Dendritic cell treated with granulocyte-macrophage colony-stimulating factor and Interleukin-4, amounts not matched to agents 40 ng/mL and 50 ng/mL, for 4 days (primary cell): ENCODE data around the gene POLR2E.
A peak's percentile ranks its signal among the peaks of the same experiment; 100 is the strongest.

Experiments
- H3K27ac Mint-ChIP-seq: one replicate; pipeline ENCODE4 v1.8.0; 2022; ENCODE audit warnings: mild to moderate bottlenecking, mixed read lengths
- H3K27me3 Mint-ChIP-seq: one replicate; pipeline ENCODE4 v1.8.0; 2022; ENCODE audit warnings: mild to moderate bottlenecking, mixed read lengths
- H3K36me3 Mint-ChIP-seq: one replicate; pipeline ENCODE4 v1.8.0; 2022; ENCODE audit warnings: low read depth, mixed read lengths
- H3K4me1 Mint-ChIP-seq: one replicate; pipeline ENCODE4 v1.8.0; 2022; ENCODE audit warnings: low read depth, mixed read lengths
- H3K4me3 Mint-ChIP-seq: one replicate; pipeline ENCODE4 v1.8.0; 2022; ENCODE audit warnings: mild to moderate bottlenecking, moderate library complexity, mixed read lengths
- H3K9me3 Mint-ChIP-seq: one replicate; pipeline ENCODE4 v1.8.0; 2022; ENCODE audit warnings: mixed read lengths
- intact Hi-C: fragments of 100-400 bp; cut with micrococcal nuclease; formaldehyde crosslinking; loops from one replicate; pipeline ENCODE4 v1.15.0; 2022

POLR2E gene

DNA sequence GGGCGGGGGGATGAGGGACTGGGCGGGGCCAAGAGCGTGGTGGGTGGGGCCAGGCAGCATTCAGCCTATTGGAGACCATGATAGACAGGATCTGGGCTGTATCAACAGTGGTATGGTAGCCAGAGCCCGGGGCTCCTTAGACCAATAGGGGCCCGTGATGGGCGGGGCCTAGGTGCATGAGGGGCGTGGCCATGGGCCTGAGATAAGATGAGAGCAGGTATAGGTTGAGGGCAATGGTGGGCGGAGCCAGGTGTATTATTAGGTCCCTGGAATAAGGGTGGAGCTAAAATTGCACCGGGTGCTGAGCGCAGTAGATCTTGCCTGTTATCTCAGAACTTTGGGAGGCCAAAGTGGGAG, 50.0 kb downstream of the POLR2E start:
- intact Hi-C loops, result no loop called here
- H3K27ac Mint-ChIP-seq, result no peak overlapping the region
- no peak overlapping the region for H3K4me3 Mint-ChIP-seq

GRCh38 chr19:1042689-1043511, 52.3 kb downstream of the POLR2E start:
- H3K36me3 Mint-ChIP-seq, result peaks cover 84% of the 10 kb centered on the region
- no peak overlapping the region for H3K4me3 Mint-ChIP-seq
- H3K27ac Mint-ChIP-seq, result no peak overlapping the region
- peaks cover 39% of the 10 kb centered on the region for H3K4me1 Mint-ChIP-seq
- intact Hi-C loops, result no loop called here
- no peaks in the 10 kb centered on the region for H3K9me3 Mint-ChIP-seq
- H3K27me3 Mint-ChIP-seq, result no peaks in the 10 kb centered on the region

More for the DNA sequence above, 50.0 kb downstream of the POLR2E start:
- peaks cover 15% of the 10 kb centered on the region for H3K4me1 Mint-ChIP-seq
- H3K9me3 Mint-ChIP-seq, result no peaks in the 10 kb centered on the region
- H3K36me3 Mint-ChIP-seq, result peaks cover 78% of the 10 kb centered on the region
- H3K27me3 Mint-ChIP-seq, result no peaks in the 10 kb centered on the region

GRCh38 chr19:1041835-1042685, 53.1 kb downstream of the POLR2E start:
- H3K27me3 Mint-ChIP-seq, result no peaks in the 10 kb centered on the region
- peaks cover 46% of the 10 kb centered on the region for H3K4me1 Mint-ChIP-seq
- no peak overlapping the region for H3K4me3 Mint-ChIP-seq
- H3K36me3 Mint-ChIP-seq, result peaks cover 86% of the 10 kb centered on the region
- intact Hi-C loops, result no loop called here
- peak overlapping the region; percentile 88 for H3K27ac Mint-ChIP-seq
- H3K9me3 Mint-ChIP-seq, result no peaks in the 10 kb centered on the region

DNA sequence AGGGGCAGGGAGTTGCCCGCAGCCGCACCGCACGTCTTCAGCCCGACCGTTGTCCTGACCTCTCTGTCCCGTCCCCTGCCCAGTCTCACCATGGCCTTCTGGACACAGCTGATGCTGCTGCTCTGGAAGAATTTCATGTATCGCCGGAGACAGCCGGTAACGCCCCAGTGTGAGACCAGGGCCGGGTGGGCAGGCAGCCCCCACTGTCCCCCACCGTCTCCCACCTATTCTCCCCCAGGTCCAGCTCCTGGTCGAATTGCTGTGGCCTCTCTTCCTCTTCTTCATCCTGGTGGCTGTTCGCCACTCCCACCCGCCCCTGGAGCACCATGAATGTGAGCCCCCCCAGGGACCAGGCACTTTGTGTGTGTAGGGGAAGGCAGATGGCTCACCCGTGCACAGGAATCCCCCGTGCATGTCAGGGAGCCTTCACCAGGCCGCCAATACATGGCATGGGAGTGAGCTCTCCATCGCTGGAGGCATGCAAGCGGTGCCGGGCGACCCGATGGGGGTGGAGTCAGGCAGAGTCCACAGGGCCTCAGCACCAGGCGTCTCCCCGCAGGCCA, 53.8 kb downstream of the POLR2E start:
- Mint-ChIP-seq H3K27me3 (no peaks in the 10 kb centered on the region), H3K4me1 (peaks cover 51% of the 10 kb centered on the region), H3K9me3 (no peaks in the 10 kb centered on the region), H3K27ac (peak overlapping the region; percentile 88), H3K4me3 (peak overlapping the region; percentile 99), H3K36me3 (peaks cover 86% of the 10 kb centered on the region)
- intact Hi-C loops, result no loop called here

- intact Hi-C loops, result no loop called here
- H3K4me3 Mint-ChIP-seq, result peak overlapping the region; percentile 99
- H3K9me3 Mint-ChIP-seq, result no peaks in the 10 kb centered on the region
- peak overlapping the region; percentile 88 for H3K27ac Mint-ChIP-seq
- H3K27me3 Mint-ChIP-seq, result no peaks in the 10 kb centered on the region
- peaks cover 57% of the 10 kb centered on the region for H3K4me1 Mint-ChIP-seq
- peaks cover 86% of the 10 kb centered on the region for H3K36me3 Mint-ChIP-seq
Observed at GRCh38 chr19:1040476-1041271, 54.5 kb downstream of the POLR2E start.

- H3K4me3 Mint-ChIP-seq, result peak within 1 kb of the TSS; percentile 99
- H3K36me3 Mint-ChIP-seq, result peaks cover 86% of the 10 kb centered on the region
- intact Hi-C loops, result loop anchor here (2.0 kb wide), 1 partner anchor 29 kb away; no protein-coding TSS in a partner anchor
- H3K27ac Mint-ChIP-seq, result peak within 1 kb of the TSS; percentile 88
- H3K9me3 Mint-ChIP-seq, result no peaks in the 10 kb centered on the region
- H3K4me1 Mint-ChIP-seq, result peaks cover 65% of the 10 kb centered on the region
- H3K27me3 Mint-ChIP-seq, result no peaks in the 10 kb centered on the region
Observed at GRCh38 chr19:1039646-1040475, 55.3 kb downstream of the POLR2E start, which contains the start of gene ABCA7. TSS of gene ABCA7 (plus strand) at chr19:1040107. CDS start at chr19:1041362, 1,255 bp downstream.

DNA sequence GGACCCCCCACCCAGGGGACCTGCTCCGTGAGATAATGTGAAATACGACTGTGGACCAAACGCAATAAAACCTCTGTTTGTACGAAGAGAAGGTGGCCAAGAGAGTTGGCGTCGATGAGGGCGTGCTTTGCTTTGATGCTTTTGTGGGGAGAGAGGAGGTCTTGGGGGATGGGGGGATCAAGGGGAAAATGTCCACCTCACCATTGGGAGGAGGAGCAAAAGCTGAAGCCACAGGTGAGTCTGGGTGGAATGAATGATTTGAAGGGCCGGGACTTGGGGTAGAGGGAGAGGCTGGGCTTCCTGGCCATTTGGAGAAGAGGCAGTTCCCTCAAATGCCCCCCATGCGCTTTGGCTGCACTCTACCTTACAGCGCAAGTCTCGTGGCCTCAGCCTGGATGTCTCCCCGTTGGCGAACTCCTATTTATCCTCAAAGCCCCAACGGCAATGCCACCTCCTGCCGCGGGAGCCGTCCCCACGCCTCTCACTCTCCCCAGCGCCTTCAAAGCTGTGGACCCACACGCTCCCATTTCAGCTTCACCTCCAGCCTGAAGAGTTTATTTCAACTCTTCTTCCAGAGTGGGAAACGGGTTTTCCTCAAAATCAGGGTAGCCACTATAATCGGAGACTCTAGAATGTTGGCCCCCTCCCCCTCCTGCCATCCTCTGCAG, 56.1 kb downstream of the POLR2E start:
- Mint-ChIP-seq H3K36me3 (peaks cover 80% of the 10 kb centered on the region), H3K27me3 (no peaks in the 10 kb centered on the region), H3K4me3 (peak overlapping the region; percentile 99), H3K9me3 (no peaks in the 10 kb centered on the region), H3K27ac (peak overlapping the region; percentile 88), H3K4me1 (peaks cover 66% of the 10 kb centered on the region)
- intact Hi-C loops, result loop anchor here (2.0 kb wide), 1 partner anchor 30 kb away; no protein-coding TSS in a partner anchor

DNA sequence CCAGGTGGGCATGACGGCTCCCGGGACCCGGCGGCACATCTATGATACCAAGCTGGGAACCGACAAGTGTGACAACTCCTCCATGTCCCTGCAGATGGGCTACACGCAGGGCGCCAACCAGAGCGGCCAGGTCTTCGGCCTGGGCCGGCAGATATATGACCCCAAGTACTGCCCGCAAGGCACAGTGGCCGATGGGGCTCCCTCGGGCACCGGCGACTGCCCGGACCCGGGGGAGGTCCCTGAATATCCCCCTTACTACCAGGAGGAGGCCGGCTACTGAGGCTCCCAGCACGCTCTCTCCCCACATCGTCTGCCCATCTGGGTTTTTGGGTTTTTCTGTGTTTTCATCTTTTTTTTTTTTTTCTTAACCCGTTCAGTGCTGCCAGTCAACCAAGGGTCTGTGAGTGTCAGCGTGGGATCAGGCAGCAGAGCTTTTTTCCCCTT, 57.5 kb downstream of the POLR2E start:
- Mint-ChIP-seq H3K27ac (peak overlapping the region; percentile 88), H3K4me1 (peaks cover 69% of the 10 kb centered on the region), H3K36me3 (peaks cover 76% of the 10 kb centered on the region), H3K4me3 (peak overlapping the region; percentile 99), H3K9me3 (no peaks in the 10 kb centered on the region), H3K27me3 (no peaks in the 10 kb centered on the region)
- intact Hi-C loops, result loop anchor here (2.0 kb wide), 1 partner anchor 31 kb away; no protein-coding TSS in a partner anchor
